Measurements from ENCODE around the gene TMEM270. TPM values are rescaled to one million over a fixed set of nuclear protein-coding genes. Genes with fewer than 3 reads are reported as not detected.
"Not testable (repeated sequence)": the region's sequence is repeated elsewhere in the genome, so short reads cannot be mapped to it uniquely, and the experiment has no call there.

Gene TMEM270
- total RNA-seq, 1 experiment from 2014 or later, result not detected

- CTCF ChIA-PET, result interaction anchor here (0.6 to 1.3 kb wide), 3 partner anchors 34 to 209 kb away, joined by 3 to 5 read pairs (median 3); no protein-coding TSS in a partner anchor
- no TSS peak for BruUV-seq (replicated peaks)
- Mint-ChIP-seq H3K36me3 (ENCODE audit: insufficient read depth, unreplicated experiment) (no peaks in the 10 kb centered on the region), H3K27me3 (ENCODE audit: insufficient read depth, unreplicated experiment) (no peaks in the 10 kb centered on the region), H3K4me1 (ENCODE audit: insufficient read depth, unreplicated experiment) (peaks cover 6% of the 10 kb centered on the region), H3K27ac (ENCODE audit: low read depth, unreplicated experiment) (no peak overlapping the region), H3K4me3 (ENCODE audit: unreplicated experiment) (no peak overlapping the region), H3K9me3 (ENCODE audit: unreplicated experiment) (no peaks in the 10 kb centered on the region)
- intact Hi-C loops (cut with micrococcal nuclease), result no loop called here
- no peak for TF ChIP-seq CTCF (IDR thresholded peaks at IDR 0.05; ENCODE audit: unreplicated experiment)
- POLR2A ChIA-PET, result no interaction called here
- DNase-seq (ENCODE audit: unreplicated experiment), result no peak
Observed at GRCh38 chr7:73817121-73817520, 43.8 kb upstream of the TMEM270 start.

GRCh38 chr7:73820013-73820412 lies 40.9 kb upstream of the TMEM270 start:
- H3K4me1 Mint-ChIP-seq (ENCODE audit: insufficient read depth, unreplicated experiment), result peaks cover 21% of the 10 kb centered on the region
- POLR2A ChIA-PET, result no interaction called here
- no peaks in the 10 kb centered on the region for H3K27me3 Mint-ChIP-seq (ENCODE audit: insufficient read depth, unreplicated experiment)
- no peaks in the 10 kb centered on the region for H3K36me3 Mint-ChIP-seq (ENCODE audit: insufficient read depth, unreplicated experiment)
- DNase-seq (ENCODE audit: unreplicated experiment), result no peak
- H3K9me3 Mint-ChIP-seq (ENCODE audit: unreplicated experiment), result no peaks in the 10 kb centered on the region
- H3K27ac Mint-ChIP-seq (ENCODE audit: low read depth, unreplicated experiment), result no peak overlapping the region
- intact Hi-C loops (cut with micrococcal nuclease), result no loop called here
- H3K4me3 Mint-ChIP-seq (ENCODE audit: unreplicated experiment), result no peak overlapping the region
- no TSS peak for BruUV-seq (replicated peaks)
- CTCF ChIA-PET, result interaction anchor here (0.6 to 0.8 kb wide), 2 partner anchors 9 to 60 kb away, joined by 3 read pairs; no protein-coding TSS in a partner anchor
- TF ChIP-seq CTCF (IDR thresholded peaks at IDR 0.05; ENCODE audit: unreplicated experiment), result no peak

- Mint-ChIP-seq H3K27ac (ENCODE audit: low read depth, unreplicated experiment) (peak overlapping the region; percentile 80), H3K4me1 (ENCODE audit: insufficient read depth, unreplicated experiment) (peaks cover 24% of the 10 kb centered on the region)
- H3K9me3 Mint-ChIP-seq (ENCODE audit: unreplicated experiment); BruUV-seq (replicated peaks); H3K36me3 Mint-ChIP-seq (ENCODE audit: insufficient read depth, unreplicated experiment); H3K4me3 Mint-ChIP-seq (ENCODE audit: unreplicated experiment); H3K27me3 Mint-ChIP-seq (ENCODE audit: insufficient read depth, unreplicated experiment); DNase-seq (ENCODE audit: unreplicated experiment): not testable (repeated sequence)
- intact Hi-C loops (cut with micrococcal nuclease), result loop anchor here (1.0 kb wide), 1 partner anchor 30 kb away; no protein-coding TSS in a partner anchor
- ChIA-PET CTCF (interaction anchor here (0.5 to 2.1 kb wide), 10 partner anchors 10 to 590 kb away, joined by 3 to 9 read pairs (median 4); no protein-coding TSS in a partner anchor), POLR2A (interaction anchor here (1.1 to 3.4 kb wide), 14 partner anchors 8 to 301 kb away, joined by 3 to 48 read pairs (median 6); partner anchors contain the start of genes ABHD11 and METTL27)
Observed at GRCh38 chr7:73821597-73822285, 39.2 kb upstream of the TMEM270 start.

- DNase-seq (ENCODE audit: unreplicated experiment), result peak; percentile 98
- H3K36me3 Mint-ChIP-seq (ENCODE audit: insufficient read depth, unreplicated experiment), result no peaks in the 10 kb centered on the region
- H3K27ac Mint-ChIP-seq (ENCODE audit: low read depth, unreplicated experiment), result peak overlapping the region; percentile 80
- H3K4me3 Mint-ChIP-seq (ENCODE audit: unreplicated experiment), result peak overlapping the region; percentile 13
- ChIA-PET CTCF (interaction anchor here (0.5 to 2.1 kb wide), 12 partner anchors 8 to 751 kb away, joined by 3 to 9 read pairs (median 4); no protein-coding TSS in a partner anchor), POLR2A (interaction anchor here (0.5 to 3.4 kb wide), 16 partner anchors 8 to 301 kb away, joined by 3 to 48 read pairs (median 6); partner anchors contain the start of genes ABHD11 and METTL27)
- H3K27me3 Mint-ChIP-seq (ENCODE audit: insufficient read depth, unreplicated experiment), result no peaks in the 10 kb centered on the region
- peaks cover 32% of the 10 kb centered on the region for H3K4me1 Mint-ChIP-seq (ENCODE audit: insufficient read depth, unreplicated experiment)
- intact Hi-C loops (cut with micrococcal nuclease), result loop anchor here (1.0 kb wide), 1 partner anchor 29 kb away; no protein-coding TSS in a partner anchor
- no peak for TF ChIP-seq CTCF (IDR thresholded peaks at IDR 0.05; ENCODE audit: unreplicated experiment)
- BruUV-seq (replicated peaks), result no TSS peak
- no peaks in the 10 kb centered on the region for H3K9me3 Mint-ChIP-seq (ENCODE audit: unreplicated experiment)
Observed at GRCh38 chr7:73822319-73823173, 38.4 kb upstream of the TMEM270 start.
